Stimulated activated naive CD4-positive, alpha-beta T cell treated with Interleukin-2 at 50 U/mL for 16 hours (primary cell): Measurements from ENCODE around the gene MSL1.

ENCODE experiments used
- DNase-seq: peaks from one replicate; lab custom pipeline; 2025; lab: John Stamatoyannopoulos, UW

MSL1 gene

DNA sequence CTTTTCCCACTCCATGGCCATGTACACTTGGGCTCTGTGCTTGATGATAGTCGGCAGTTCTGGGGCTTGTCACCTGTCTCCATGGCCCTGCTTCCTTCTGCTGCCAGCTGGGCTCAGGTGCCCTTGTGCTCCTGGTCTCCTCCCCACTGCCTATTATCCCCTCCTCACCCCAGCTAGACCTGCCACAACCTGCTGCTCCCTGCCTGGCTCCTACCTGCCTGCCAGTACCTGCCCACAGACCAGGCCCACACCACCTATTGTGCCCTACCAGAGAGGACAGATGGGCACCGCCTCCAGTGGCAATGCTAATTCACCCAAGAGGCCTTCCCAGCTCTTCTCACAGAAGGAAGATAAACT lies 55.0 kb downstream of the MSL1 start:
- DNase-seq: no peak

DNA sequence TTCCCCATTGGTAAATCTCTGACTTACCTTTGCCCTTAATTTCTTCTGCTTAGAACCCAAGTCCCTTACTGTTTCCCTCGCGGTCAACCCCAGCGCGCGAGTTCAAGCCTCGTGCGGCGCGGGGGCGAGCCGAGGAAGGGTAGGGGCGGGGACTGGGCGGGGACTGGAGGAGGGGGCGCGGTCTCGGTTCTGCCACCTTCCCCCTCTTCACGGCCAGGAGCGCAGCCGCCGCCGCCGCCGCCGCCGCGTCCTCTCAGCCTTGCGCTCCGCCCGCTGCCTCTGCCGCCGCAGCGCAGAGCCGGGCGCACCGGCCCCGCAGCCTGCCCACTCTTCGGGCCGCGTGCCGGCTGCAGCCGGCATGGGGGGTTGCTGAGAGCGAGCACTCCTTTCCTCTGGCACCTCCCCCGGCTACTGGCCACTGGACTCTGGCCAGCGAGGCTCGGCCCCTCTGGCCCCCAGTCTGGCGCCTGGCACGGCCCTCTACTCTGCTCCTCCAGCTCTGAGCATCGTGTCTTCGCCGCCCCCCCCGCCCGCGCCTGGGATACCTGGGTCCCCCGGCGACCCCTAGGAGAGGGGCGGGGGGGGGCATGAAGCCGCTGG lies 55.6 kb downstream of the MSL1 start, which contains the start of gene RAPGEFL1:
Gene RAPGEFL1 (plus strand): TSS at position 196 of the 600 bp plus-strand sequence. CDS start 392 bp downstream, at position 588.
- peak; percentile 85 for DNase-seq

DNA sequence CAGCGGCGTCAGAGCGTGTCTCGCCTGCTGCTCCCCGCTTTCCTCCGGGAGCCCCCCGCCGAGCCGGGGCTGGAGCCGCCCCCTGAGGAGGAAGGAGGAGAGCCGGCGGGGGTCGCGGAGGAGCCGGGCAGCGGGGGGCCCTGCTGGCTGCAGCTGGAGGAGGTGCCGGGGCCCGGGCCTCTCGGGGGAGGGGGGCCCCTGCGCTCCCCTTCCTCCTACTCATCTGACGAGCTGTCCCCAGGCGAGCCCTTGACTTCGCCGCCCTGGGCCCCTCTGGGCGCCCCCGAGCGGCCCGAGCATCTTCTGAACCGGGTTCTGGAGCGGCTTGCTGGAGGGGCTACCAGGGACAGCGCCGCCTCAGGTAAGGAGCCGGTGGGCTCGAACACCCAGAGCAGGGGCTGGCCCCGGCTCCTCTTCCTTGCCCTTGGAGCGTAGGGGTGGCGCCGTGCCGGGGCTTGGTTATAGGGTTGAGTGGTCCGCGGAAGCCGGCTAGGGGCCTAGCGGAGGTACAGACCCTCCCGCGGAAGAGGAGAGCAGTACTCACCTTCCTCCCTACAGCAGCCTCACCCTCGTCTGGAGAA lies 56.3 kb downstream of the MSL1 start:
- no peak for DNase-seq

DNA sequence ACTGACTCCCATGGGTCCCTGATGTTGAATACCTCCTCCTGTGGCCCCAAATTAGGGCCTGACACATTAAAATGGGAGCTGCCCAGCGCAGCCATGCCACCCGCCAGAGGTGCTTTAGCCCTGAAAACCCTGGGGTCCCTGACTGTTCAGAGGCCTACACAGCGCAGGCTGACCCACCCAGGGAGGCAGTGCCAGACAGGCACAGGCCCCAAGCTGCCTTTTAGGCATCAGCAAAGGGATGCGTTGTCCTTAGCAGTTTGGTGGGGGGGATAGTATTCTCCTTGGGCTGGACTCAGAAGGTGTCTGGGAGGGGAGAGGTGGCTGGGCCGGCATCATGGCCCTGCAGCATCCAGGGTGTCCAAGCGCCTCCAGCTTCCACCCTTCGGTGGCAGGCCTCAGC lies 56.9 kb downstream of the MSL1 start:
- no peak for DNase-seq

DNA sequence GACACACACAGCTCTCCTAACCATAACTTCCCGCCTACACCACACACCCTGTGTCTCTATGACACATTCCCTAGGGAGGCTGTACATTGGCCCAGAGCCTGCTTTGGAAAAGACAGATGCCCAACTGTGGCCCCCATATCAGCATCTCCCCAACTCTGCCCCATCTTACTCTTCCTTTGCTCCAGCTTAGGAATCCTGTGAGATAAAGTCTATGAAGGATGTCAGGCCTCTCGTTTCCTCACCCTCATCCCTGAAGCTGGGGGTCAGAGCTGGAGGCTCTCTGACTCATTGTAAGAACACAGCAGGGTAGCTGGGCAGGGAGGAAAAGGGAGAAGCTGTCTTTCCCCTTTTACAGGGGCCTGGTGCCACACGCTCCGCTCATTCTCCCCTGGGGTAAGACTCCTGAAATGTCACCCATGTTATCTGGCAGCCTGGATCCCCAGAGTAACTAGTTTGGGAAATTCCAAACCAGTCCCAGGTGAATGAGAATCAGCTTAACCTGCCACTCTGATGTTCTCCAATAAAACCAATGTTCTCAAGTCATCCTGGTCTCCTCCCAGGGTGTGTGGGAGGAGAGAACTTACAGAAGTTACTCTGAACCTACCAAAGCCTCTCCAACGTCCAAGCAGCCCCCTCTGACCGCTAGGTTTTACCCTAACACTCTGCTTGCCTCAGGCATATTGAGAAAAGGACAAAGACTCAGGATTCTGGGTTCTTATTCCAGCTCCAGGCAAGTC lies 58.3 kb downstream of the MSL1 start:
- DNase-seq: no peak

DNA sequence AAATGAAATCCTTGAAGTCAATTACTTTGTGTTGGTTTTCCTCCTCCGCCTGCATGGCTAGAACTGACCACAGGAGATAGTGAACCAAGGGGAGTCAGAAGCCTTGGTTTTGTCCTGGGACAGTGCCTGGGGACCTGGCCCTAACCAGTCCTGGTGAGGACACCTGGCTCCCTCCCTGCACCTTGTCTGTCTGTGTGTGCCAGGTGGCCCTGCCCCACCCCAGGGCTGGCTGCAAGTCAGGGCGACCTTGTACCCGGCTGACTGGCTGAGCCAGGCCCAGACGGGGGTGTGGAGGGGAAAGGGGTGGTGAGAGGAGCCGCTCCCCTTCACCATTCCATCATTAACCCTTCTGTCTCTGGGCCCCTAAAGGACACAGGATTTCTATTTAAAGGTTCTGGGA lies 58.9 kb downstream of the MSL1 start:
- no peak for DNase-seq

DNA sequence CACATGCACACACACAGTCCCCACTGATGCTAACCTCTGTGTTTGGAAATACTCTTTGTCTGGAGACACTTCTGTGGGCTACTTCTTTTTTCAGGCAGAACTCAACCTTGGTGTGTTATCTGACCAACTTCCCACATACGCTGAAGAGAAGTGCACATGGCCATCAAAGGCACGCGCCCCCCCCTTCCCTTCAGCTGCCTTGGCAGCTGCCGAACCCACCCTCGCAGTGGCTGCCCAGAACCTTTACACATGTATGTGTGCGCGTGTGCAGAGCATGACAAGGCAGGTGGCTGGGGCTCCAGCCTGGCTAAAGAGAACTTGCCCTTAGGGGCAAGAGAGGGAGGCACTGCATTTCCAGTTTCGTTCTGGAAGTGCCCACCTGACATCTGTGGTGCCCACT lies 59.4 kb downstream of the MSL1 start:
- no peak for DNase-seq

DNA sequence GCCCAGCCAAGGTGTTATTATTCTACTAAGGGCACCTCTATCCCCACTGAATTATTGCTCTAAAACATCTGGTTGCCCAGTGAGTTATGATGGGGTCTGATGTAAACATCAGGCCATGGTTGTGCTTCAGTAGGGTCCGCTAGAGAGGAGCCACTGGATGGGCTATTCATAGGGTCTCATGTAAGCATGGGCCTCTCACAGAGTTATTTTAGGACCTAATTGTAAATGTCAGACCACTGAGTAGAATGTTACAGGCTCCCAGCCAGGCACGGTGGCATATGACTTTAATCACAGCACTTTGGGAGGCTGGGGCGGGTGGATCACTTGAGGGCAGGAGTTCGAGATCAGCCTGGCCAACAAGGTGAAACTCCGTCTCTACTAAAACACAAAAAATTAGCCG lies 60.8 kb downstream of the MSL1 start:
- no peak for DNase-seq
